SK-N-MC (cell line): ENCODE data around the gene KRTAP5-1.
"Not testable (repeated sequence)": the region's sequence is repeated elsewhere in the genome, so short reads cannot be mapped to it uniquely, and the experiment has no call there.

Source experiments
- DNase-seq: peaks from one replicate; pipeline ENCODE4 v3.0.0-alpha.2; 2011; ENCODE audit warnings: low read depth, low spot score
- H3K27ac ChIP-seq: fragments of 200-600 bp; sonication (generic); 2 replicates; pipeline ENCODE4 v1.5.1; 2016; ENCODE audit warnings: mixed run types
- H3K36me3 ChIP-seq: fragments of 200-600 bp; sonication (generic); 2 replicates; pipeline ENCODE4 v1.6.1; 2017; ENCODE audit warnings: antibody characterized with exemption, low read length, mixed read lengths; ENCODE audit not compliant: insufficient read depth
- H3K4me3 ChIP-seq: fragments of 200-600 bp; sonication (generic); 2 replicates; pipeline ENCODE4 v1.5.1; 2016
- H3K9ac ChIP-seq: fragments of 200-600 bp; sonication (generic); 2 replicates; pipeline ENCODE4 v1.8.0; 2017; ENCODE audit warnings: mixed run types, mixed read lengths; ENCODE audit not compliant: insufficient read length
- H3K9me3 ChIP-seq: fragments of 200-600 bp; sonication (generic); 2 replicates; pipeline ENCODE4 v1.6.1; 2017; ENCODE audit warnings: low read depth, mild to moderate bottlenecking, antibody characterized with exemption, low read length, moderate library complexity, mixed read lengths
- EZH2 ChIP-seq: fragments of 200-600 bp; sonication (generic); IDR thresholded peaks from one replicate; pipeline ENCODE4 v1.6.1; 2017; ENCODE audit warnings: antibody characterized with exemption
- FOXP2 ChIP-seq: optimal IDR thresholded peaks from 2 replicates; pipeline ENCODE3; 2011; ENCODE audit warnings: mild to moderate bottlenecking, moderate library complexity; ENCODE audit not compliant: insufficient read depth; ENCODE audit errors: extremely low read length, control extremely low read depth
- POLR2AphosphoS5 ChIP-seq: IDR thresholded peaks from 2 replicates; pipeline ENCODE4 v1.6.1; 2012; ENCODE audit warnings: mild to moderate bottlenecking, low read depth, low read length, borderline replicate concordance

Gene KRTAP5-1, protein sequence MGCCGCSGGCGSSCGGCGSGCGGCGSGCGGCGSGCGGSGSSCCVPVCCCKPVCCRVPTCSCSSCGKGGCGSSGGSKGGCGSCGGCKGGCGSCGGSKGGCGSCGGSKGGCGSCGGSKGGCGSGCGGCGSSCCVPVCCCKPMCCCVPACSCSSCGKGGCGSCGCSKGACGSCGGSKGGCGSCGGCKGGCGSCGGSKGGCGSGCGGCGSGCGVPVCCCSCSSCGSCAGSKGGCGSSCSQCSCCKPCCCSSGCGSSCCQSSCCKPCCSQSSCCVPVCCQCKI

DNA sequence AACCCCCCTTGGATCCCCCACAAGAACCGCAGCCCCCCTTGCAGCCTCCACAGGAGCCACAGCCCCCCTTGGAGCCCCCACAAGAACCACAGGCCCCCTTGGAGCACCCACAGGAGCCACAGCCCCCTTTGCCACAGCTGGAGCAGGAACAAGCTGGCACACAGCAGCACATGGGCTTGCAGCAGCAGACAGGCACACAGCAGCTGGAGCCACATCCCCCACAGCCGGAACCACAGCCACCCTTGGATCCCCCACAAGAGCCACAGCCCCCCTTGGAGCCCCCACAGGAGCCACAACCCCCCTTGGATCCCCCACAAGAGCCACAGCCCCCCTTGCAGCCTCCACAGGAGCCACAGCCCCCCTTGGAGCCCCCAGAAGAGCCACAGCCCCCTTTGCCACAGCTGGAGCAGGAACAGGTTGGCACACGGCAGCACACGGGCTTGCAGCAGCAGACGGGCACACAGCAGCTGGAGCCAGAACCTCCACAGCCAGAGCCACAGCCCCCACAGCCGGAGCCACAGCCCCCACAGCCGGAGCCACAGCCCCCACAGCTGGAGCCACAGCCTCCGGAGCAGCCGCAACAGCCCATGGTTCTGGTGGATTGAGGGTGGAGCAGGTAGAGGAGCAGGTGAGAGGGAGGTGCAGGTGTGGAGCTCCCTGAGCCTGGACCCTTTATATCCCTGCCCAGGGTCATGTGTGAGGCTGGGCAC, at the start of gene KRTAP5-1:
TSS of gene KRTAP5-1 (minus strand) at position 623 of the 710 bp plus-strand sequence. CDS start at position 589, 34 bp downstream.
- H3K27ac ChIP-seq, H3K9ac ChIP-seq, H3K9me3 ChIP-seq, H3K4me3 ChIP-seq, H3K36me3 ChIP-seq, DNase-seq: not testable (repeated sequence)

GRCh38 chr11:1633864-1634263, 48.8 kb upstream of the KRTAP5-1 start:
- no peaks in the 10 kb centered on the region for H3K9me3 ChIP-seq
- no peak overlapping the region for H3K27ac ChIP-seq
- no peaks in the 10 kb centered on the region for H3K36me3 ChIP-seq
- TF ChIP-seq EZH2 (no peak), POLR2AphosphoS5 (no peak), FOXP2 (no peak)
- no peak overlapping the region for H3K4me3 ChIP-seq
- no peak overlapping the region for H3K9ac ChIP-seq
- no peak for DNase-seq

- no peak overlapping the region for H3K4me3 ChIP-seq
- DNase-seq = no peak
- no peaks in the 10 kb centered on the region for H3K36me3 ChIP-seq
- no peaks in the 10 kb centered on the region for H3K9me3 ChIP-seq
- no peak overlapping the region for H3K9ac ChIP-seq
- TF ChIP-seq POLR2AphosphoS5 = no peak
- TF ChIP-seq EZH2 = no peak
- no peak for TF ChIP-seq FOXP2
- no peak overlapping the region for H3K27ac ChIP-seq
Measured at GRCh38 chr11:1632053-1632714, 47.1 kb upstream of the KRTAP5-1 start.

DNA sequence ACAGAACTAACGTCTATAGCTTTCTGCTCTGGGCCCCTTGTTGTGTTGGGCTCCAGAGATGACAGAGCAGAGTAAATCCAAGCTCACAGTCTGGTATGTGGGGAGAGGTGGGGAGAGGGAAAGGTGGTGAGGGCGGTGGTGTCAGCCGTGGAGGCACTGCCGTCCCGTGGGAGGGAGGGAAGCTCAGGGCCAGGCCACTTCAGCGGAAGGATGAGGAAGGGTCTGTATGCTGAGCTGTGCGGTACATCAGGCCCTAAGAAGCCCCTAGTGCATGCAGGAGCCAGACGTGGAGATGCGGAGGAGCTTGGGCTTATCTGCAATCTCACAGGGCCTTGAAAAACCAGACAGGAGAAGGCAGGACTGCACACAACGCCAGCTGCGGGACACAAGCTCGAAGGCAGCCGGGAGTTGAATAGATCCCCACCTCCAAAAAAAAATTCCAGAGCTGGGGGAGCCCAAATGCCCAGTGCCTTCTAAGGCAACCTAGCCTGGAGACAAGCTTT, 46.0 kb upstream of the KRTAP5-1 start:
- Histone ChIP-seq H3K27ac (no peak overlapping the region), H3K36me3 (no peaks in the 10 kb centered on the region), H3K9me3 (no peaks in the 10 kb centered on the region), H3K4me3 (no peak overlapping the region), H3K9ac (no peak overlapping the region)
- no peak for TF ChIP-seq EZH2
- no peak for TF ChIP-seq FOXP2
- TF ChIP-seq POLR2AphosphoS5 = no peak
- no peak for DNase-seq

DNA sequence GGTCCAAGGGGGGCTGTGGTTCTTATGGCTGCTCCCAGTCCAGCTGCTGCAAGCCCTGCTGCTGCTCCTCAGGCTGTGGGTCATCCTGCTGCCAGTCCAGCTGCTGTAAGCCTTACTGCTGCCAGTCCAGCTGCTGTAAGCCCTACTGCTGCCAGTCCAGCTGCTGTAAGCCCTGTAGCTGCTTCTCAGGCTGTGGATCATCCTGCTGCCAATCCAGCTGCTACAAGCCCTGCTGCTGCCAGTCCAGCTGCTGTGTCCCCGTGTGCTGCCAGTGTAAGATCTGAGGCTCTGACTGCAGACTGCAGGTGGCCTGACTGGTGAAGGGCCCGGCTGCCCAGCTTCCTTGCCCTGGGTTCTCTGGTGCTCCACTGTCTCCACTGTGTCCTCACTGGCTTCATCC, 45.2 kb upstream of the KRTAP5-1 start:
- TF ChIP-seq EZH2 = no peak
- TF ChIP-seq POLR2AphosphoS5 = no peak
- no peak for TF ChIP-seq FOXP2
- H3K27ac ChIP-seq = no peak overlapping the region
- DNase-seq = no peak
- H3K9me3 ChIP-seq = no peaks in the 10 kb centered on the region
- no peak overlapping the region for H3K4me3 ChIP-seq
- H3K36me3 ChIP-seq = no peaks in the 10 kb centered on the region
- H3K9ac ChIP-seq = no peak overlapping the region

DNA sequence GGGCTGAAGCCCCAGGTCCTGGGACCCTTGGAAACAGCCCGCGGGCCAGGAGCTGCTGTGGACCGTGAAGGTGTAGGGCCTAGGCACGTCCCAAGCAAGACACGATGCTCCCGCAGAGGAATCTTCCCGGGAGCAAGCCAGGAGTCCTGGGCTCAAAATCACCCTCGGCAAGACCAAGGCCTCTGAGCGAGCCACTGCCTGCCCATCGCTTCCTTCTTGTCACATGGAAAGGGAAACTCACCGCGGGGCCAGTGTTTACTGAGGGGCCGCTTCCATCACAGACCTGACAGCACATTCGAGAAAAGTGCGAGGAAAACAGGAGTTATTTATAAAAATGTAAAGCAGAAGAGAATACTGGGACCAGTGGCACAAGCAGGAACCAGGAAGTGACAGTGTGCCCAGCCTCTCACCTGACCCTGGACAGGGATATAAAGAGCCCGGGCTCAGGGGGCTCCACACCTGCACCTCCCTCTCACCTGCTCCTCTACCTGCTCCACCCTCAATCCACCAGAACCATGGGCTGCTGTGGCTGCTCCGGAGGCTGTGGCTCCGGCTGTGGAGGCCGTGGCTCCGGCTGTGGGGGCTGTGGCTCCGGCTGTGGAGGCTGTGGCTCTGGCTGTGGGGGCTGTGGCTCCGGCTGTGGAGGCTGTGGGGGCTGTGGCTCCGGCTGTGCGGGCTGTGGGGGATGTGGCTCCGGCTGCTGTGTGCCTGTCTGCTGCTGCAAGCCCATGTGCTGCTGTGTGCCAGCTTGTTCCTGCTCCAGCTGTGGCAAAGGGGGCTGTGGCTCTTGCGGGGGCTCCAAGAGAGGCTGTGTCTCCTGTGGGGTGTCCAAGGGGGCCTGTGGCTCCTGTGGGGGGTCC, 44.5 kb upstream of the KRTAP5-1 start, which contains the start of gene KRTAP5-5:
TSS of gene KRTAP5-5 (plus strand) at position 450 of the 860 bp plus-strand sequence. CDS start at position 516, 66 bp downstream.
- H3K27ac ChIP-seq = no peak within 1 kb of the TSS
- H3K9me3 ChIP-seq = no peaks in the 10 kb centered on the region
- no peaks in the 10 kb centered on the region for H3K36me3 ChIP-seq
- DNase-seq = no peak
- H3K4me3 ChIP-seq = no peak within 1 kb of the TSS
- no peak for TF ChIP-seq POLR2AphosphoS5
- TF ChIP-seq EZH2 = no peak
- no peak for TF ChIP-seq FOXP2
- H3K9ac ChIP-seq = no peak within 1 kb of the TSS

GRCh38 chr11:1628506-1629325, 43.6 kb upstream of the KRTAP5-1 start:
- H3K9me3 ChIP-seq = no peaks in the 10 kb centered on the region
- H3K9ac ChIP-seq = no peak overlapping the region
- DNase-seq = no peak
- no peak overlapping the region for H3K4me3 ChIP-seq
- H3K27ac ChIP-seq = no peak overlapping the region
- no peak for TF ChIP-seq FOXP2
- no peak for TF ChIP-seq EZH2
- no peak for TF ChIP-seq POLR2AphosphoS5
- H3K36me3 ChIP-seq = no peaks in the 10 kb centered on the region

DNA sequence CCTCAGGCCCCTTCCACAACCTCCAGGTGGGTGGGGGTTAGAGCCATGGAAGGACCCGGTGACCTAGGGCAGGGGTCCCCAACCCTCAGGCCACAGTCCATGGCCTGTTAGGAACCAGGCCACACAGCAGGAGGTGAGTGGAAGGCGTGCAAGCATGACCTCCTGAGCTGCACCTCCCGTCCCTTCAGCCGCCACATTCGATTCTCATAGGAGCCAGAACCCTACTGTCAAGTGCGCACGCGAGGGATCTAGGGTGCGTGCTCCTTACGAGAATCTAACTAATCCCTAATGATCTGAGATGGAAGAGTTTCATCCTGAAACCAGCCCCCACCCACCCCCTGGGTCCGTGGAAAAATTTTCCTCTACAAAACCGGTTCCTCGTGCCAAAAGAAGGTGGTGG, 40.5 kb upstream of the KRTAP5-1 start:
- Histone ChIP-seq H3K9ac (no peak overlapping the region), H3K27ac (no peak overlapping the region), H3K36me3 (no peaks in the 10 kb centered on the region), H3K4me3 (no peak overlapping the region), H3K9me3 (no peaks in the 10 kb centered on the region)
- no peak for TF ChIP-seq EZH2
- no peak for TF ChIP-seq POLR2AphosphoS5
- no peak for TF ChIP-seq FOXP2
- no peak for DNase-seq
